Measurements from ENCODE around the gene TRAT1.

DNA sequence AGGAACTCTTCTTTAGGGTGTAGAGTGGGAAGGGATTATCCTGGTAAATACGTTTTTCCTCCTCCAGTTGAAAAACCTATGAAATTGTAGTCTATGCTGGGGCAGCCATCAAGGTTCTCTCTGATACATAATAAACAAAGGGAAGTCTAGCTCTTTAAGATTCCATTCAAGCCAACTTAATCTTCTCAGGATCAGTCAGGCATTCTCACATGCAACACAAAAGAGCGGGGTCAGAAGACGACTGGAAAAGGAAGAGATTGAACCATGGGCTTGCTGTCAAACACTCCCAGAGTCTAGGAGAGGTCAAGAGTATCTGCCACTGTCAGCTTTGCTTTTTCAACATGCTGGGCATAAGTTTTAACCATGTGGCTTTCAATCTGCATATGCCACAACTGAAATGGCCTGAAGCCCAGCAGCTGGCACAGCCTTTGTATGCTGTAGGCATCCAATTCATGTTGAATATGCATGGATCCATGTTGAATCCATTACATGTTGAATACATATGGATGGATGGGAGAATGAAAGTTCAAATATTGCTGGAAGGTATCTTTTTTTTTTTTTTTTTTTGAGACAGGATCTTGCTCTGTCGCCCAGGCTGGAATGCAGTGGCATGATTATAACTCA, 8.5 kb downstream of the TRAT1 start:
- TF ChIP-seq MTA3 (IDR thresholded peaks at IDR 0.05; ENCODE audit: borderline replicate concordance), result no peak
- TF ChIP-seq ZNF121 (CRISPR knock-in tag; conservative IDR thresholded peaks at IDR 0.05), result no peak
- no peak for TF ChIP-seq C11orf30 (IDR thresholded peaks at IDR 0.05; ENCODE audit: low read depth)
- TF ChIP-seq ETV1 (tag; conservative IDR thresholded peaks at IDR 0.05; ENCODE audit: low read depth), result no peak
- no peak for TF ChIP-seq SNRNP70 (optimal IDR thresholded peaks at IDR 0.05; ENCODE audit: low read depth, low read length)
- TF ChIP-seq EZH2 (IDR thresholded peaks at IDR 0.05; ENCODE audit: borderline replicate concordance, low read depth, low read length), result no peak
- TF ChIP-seq CTCF (IDR thresholded peaks at IDR 0.05 in 2 of 3, conservative IDR thresholded peaks at IDR 0.05 in 1 of 3; ENCODE audit: insufficient read depth in 2 of 3, low read depth in 1 of 3, low read length in 3 of 3), result no peak
- no peak for TF ChIP-seq ZNF395 (CRISPR knock-in tag; IDR thresholded peaks at IDR 0.05)
- no peak for TF ChIP-seq HMBOX1 (IDR thresholded peaks at IDR 0.05)
- TF ChIP-seq POLR2AphosphoS5 (IDR thresholded peaks at IDR 0.05; ENCODE audit: control insufficient read depth, insufficient read depth, low read depth, low read length), result no peak
